ENCODE results near the gene CACNB2.

CACNB2 gene

DNA sequence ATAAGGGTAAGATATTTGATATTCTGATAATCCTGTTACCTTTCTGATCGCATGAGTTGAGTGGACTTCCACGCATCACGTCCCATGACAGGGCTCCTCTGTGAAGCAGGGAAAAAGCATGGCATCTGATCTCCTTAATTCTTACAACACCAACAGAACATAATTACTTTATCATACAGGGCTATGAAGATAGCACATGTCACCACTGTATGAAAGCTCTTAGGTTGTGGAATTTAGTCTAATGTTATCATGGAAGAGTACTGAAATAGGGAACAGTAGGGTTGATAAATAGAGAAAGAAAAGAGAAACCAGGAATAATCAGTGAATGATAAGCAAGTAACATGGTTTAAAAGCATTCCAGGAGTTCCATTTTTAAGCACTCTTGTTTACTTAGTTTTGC lies 212.0 kb downstream of the CACNB2 start:
- DNase-seq, result no peak

DNA sequence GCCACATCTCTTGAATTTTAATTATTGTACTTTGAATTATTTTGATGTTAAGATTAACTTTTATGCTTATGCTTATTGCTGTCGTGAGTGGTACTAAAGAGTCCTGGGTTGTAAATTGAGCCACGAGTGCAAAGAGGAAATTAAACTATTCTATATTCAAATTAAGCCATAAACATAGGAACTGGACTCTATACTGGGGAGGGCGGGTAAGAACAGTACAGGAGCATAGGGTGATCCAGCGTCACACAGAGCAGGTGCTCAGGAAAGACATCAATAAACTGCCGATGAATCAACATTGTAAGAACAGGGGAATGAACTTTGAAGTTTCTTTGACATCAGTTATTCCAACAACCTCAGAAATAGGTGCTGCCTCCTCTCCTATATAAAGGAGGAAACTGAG lies 219.6 kb downstream of the CACNB2 start:
- DNase-seq, result no peak

DNA sequence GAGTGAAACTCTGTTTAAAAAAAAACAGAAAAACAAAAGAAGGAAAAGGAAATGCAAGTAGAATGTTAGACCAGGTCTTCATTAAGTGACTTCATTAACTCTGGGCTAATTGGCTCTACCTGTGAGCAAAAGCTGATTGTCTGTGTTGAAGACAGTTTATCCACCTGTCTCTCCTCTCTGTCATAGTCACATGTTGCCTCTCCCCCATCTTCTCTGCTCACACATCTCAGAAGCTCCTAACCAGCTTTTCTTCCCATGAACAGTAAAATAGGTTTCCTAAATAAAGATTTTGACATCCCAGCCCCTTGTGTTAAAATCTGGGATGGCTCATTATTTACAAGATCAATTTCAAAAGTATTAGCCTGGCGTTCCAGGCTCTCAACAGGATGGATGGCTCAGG lies 222.7 kb downstream of the CACNB2 start:
- DNase-seq, result no peak

DNA sequence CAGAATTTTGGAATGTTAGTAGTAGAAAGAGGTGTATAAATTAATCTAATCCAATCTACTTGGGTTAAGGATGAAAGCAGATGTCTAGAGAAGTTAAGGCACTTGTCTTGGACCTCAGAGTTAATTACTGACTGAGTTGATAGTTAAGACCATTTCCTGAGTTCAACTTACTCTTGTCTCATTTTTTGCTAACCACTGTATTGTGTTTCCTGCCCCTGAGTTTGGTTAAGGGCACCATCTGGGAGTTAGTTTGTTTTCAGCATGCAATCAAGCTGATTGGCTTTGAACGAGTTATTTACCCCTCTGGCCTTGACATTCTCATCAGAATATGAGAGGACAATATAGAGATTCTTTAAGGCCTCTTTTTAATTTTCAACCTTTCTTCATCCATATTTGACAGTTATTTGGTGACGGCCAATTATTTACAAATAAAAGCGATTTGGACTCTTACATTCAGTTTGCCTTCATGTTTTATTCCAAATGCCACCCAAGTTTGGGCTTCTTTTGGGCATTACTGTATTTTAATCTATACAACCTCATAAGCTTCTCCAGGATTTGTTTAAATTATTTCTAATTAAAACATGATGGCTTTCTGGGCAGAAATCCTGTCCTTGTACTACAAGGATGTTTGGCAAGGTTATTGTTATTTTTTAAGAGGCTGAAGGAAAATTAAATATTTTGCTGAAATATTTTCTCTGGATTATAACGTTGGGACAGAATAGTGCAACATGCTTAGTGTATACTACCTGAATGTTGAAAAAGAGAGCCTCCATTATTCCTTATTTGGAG lies 225.0 kb downstream of the CACNB2 start:
- DNase-seq, result no peak

DNA sequence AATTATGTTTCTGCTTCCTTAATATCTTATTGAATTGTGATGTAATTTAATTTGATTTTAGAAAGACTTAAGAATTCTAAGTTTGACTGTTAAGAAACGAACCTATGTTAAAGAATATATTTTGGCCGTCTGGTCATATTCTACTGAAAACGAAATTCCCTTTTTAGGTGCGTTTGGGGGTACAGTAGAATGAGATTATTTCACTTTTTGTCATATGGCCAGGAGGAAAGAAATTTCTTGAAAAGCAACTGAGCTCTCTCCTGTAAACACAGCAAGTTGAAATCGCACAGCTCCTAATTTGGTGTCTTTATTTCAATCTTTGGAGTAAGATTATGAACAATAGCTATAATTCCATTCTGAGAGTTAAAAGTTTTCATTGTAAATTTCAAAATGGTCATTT lies 227.6 kb downstream of the CACNB2 start:
- DNase-seq, result no peak

DNA sequence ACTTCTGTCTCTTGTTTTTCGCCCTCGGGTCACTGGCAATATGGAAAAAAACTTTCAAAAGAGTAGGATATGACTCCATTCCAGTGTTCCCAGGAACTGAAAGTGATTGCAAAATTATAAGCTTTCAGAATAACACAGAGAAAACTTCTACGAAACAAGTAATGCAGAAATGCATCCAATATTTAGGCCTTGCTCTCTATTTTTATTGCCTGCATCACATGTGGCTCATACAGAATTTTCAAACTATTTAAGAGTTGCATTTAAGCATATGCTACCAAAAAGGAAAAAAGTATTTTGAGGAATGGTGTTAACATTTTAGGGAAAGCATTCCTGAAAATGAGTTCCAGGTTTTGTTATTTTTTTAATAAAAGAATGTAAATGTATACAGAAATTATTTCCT lies 228.0 kb downstream of the CACNB2 start:
- DNase-seq, result no peak

DNA sequence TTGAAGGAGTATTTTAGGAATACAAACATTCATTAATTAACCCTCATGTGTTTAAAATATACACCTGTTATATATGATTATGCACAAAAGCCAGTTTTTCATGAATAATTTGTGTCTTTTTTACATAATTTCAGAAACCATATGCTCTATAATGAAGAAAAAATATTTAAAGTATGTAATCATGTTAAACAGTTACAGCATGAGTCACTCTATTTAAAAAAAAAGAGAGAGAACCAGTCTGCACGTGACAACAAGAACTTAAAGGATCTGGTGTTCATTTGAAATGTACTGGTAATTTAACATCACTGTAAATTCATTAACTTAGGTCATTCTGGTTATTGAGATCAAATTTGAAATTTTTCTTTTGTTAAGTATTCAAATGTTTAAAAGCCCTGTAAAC lies 228.5 kb downstream of the CACNB2 start:
- DNase-seq, result no peak

DNA sequence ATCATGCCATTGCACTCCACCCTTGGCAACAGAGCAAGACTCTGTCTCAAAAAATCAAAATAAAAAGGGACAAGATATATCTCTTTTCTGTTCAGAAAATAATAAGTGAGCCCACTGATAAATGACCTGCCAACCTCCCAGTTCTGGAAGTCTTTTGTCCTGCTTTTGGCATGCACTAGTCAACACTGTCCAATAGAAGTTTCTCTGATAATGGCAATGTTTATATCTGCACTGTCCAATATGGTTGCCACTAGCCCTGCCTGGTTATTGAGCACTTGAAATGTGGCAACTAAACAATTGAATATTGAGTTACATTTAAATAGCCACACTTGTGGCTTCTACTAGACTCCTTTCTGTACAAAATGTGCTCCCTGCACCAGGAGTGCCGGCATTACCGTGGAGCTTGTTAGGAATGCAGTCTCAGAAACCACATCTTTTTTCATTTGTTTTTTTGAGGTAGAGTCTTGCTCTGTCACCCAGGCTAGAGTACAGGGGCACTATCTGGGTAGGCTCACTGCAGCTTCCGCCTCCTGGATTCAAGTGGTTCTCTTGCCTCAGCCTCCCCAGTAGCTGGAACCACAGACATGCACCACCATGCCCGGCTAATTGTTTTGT lies 229.7 kb downstream of the CACNB2 start:
- DNase-seq, result no peak

DNA sequence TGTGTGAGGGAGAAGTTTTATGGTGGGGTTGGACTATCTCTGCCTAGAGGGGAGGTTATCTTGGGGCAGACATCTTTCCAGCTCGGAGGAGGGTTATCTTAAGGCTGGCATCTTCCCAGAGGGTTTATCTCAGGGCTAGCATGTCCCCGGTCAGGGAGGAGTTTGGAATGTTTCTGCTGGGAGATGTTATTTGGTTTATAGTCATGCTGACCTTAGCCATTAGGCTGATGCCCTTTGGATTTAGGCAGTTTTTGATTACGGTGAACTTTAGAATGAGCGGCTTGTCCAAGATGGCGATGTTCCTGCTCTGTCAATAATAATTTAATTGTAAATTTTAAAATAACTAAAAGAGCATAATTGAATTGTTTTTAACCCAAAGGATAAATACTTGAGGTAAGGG lies 236.4 kb downstream of the CACNB2 start:
- DNase-seq, result no peak

DNA sequence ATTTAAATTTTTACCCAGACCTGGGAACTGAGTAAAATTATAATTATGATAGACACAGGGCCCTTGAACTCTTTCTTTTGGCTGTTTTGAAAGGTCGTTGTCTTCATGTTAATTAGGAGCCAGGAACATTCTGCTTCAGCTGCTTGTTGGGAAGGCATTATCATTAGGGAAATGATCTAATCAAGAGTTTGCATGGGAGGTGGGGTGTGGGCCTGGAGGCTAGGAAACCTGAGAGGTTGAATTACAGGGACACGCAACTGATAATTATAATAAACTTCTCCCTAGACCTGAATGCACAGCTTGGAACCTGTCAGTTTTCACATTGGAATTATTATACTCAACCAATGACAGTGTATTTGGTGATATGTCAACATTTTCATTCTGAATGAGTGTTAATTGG lies 237.7 kb downstream of the CACNB2 start:
- no peak for DNase-seq

DNA sequence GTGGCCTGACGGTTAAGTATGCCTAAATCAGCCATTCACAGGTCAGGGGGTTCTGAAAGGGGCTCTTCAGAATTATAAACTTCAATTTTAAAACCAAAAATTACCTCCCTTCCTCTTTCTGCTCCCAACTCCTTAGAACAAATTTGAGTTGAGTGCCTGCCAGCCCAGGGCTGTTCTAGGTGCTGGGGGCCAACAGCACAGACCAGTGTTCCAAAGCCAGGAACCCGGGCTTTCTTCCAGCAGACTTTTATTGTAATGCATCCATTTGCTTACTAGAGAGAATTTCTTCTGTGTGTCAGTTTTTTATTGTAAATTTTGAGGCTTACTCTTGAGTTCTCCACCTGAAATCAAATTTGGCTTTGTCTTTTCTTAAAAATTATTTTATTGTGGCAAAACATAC lies 238.5 kb downstream of the CACNB2 start:
- DNase-seq, result no peak

DNA sequence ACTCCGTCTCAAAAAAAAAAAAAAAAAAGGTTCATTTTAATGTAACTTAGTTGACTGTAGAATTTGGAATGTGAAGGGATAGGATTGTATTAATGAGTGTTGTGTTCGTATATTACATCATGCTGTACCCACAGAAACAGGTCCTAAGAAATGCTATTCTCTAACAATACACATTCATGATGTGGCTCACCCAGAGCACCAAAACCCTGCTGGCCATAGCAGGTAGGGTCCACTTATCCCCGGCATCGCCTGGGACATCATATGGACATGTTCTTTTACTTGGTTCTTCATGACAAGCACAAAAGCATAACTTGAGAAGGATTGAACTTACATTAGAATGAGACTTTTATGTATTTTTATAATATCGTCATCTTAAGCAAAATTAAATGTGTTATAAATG lies 241.5 kb downstream of the CACNB2 start:
- no peak for DNase-seq

DNA sequence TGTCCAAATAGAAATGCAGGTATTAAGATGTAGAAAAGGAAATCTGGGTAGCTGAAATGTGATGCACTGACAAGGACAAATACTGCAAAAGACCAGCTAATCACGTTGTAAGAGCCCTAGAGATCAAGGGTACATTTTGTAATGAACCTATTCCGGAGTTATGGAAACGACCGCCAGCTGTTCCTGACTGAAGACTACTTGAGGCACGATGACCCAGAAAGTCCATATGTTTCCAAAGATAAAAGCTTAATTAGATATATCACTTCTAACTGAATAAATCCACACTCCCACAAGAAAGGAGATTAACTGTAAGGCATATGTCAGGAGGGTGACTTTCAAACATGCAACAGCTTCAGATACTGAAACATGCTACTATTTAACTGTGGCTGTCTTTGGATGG lies 257.7 kb downstream of the CACNB2 start:
- no peak for DNase-seq

DNA sequence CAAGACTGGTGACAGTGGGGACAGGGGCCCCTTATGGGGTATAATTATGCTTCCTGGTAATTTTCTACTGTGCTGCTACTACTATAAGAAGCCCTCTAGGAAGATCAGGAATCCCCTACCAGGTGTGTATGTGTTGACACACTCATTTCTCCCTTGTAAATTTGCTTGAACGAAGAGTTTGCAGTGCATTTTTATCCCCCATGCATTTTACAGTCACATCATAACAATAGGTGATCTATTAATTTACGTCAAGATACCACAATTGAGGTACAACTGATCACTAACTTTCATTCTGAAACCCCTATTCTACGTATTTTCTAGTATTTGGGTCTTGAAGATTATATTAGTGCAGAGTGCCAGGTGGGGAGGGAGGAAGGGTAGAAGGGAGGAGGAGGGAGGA lies 258.9 kb downstream of the CACNB2 start:
- no peak for DNase-seq

DNA sequence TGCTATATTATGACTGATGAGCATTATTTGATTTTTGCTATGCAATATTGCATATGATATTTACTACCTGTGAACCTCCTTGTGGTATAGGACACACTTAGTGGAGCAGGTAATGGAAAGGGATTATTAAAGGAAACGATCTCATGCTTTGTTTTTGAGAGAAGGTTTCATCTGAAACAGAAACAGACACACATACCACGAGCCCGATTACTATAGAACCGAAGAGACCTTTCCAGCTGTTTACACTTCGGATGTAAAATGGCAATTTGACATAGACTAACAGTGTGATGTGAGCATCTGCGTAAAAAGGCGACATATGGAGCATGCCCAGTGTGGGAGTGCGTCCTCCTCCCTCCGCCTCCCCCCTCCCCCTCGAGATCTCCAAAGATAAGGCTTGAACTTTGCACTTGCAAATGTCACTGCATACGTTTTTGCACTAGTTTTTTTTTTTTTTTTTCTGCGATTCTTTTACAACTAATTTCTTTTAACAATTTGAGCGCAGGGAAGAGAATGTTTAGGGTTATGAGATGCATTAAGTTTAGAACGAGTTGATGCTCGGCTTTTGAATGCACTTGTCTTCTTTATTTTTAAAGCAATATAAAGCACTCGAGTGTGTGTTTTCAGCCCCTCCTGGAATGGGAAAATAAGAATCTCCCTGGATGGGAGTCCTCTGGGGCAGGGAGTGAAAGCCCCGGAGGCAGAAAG lies 260.1 kb downstream of the CACNB2 start:
- no peak for DNase-seq

DNA sequence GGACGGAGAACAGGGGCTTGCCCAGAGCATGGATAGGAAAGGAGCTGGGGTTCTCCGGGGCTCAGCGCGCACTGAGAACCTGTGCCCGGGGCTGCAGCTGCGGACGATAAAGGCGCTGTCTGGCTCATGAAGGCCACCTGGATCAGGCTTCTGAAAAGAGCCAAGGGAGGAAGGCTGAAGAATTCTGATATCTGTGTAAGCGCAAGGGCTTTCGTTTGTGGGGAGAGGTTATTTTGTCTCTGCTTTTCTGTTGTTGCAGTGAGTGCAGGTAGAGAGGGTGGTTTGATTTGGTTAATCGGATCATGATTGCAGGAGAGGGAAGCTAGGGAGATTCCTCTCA lies 260.7 kb downstream of the CACNB2 start:
- no peak for DNase-seq

DNA sequence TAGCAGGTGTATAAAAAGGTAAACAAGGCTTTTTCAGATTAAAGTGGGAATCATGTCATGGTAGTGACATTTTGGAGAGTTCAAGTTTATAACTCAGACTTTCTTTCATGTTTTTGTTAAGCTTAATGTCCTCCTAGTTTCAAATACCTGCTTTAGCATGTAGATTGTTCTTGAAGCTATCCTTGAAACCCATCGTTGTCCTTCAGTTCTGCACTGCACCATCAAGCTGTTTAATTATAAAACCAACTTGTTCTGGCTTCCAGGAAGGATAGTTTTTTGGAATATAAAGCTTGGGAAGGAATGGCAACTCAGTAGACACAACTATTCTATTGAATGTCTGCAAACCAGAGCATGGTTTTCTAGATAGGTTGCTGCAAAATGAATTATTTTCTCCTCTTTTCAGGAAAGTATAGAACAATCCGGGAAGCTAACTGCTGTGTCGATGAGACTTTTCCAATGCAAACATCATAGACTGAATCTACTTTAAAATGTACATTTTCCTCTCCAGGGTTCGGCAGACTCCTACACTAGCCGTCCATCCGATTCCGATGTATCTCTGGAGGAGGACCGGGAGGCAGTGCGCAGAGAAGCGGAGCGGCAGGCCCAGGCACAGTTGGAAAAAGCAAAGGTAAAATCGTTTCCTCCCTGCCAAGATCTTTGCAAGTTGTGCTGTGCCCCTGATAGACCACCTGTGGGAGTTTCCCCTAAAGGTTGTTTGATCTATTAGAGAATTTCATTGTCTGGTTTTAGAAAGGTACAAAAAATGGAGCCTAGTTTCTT lies 261.4 kb downstream of the CACNB2 start:
- DNase-seq, result no peak

DNA sequence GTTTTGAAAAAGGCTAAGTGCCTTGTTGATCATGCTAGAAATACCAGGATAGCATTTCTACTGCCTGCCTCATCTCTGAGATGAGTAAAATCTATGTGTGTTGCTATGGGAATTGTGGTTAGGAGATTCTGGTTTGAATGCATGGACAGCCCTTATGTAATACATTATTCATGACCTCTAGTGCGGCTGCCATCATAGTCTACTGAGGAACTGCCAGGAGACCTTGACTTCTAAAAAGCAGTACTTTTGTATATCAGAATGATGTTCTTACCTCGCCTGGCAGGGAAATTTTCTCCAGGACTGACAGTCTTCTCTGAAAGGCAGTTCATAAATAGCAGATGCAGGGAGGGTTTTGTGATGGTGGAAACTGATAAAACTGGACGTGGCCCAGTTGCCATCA lies 262.6 kb downstream of the CACNB2 start:
- DNase-seq, result no peak

DNA sequence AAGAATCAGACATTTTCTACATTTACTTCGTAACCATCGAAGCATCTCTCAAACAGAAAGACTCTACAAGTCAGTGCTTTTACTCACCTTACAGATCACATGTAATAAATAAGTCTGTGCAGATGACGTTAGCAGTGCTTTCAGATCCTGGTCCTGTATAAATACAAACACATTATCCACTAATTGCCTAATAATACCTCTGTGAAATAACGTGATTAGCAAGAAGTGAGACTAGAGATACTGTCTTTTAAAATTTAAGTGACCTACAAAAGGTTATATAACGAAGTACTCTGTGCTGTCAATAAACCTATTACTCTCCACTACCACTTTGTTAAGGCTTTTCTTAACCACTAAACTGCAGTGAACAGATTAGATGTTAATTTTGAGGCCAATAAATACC lies 264.3 kb downstream of the CACNB2 start:
- no peak for DNase-seq

DNA sequence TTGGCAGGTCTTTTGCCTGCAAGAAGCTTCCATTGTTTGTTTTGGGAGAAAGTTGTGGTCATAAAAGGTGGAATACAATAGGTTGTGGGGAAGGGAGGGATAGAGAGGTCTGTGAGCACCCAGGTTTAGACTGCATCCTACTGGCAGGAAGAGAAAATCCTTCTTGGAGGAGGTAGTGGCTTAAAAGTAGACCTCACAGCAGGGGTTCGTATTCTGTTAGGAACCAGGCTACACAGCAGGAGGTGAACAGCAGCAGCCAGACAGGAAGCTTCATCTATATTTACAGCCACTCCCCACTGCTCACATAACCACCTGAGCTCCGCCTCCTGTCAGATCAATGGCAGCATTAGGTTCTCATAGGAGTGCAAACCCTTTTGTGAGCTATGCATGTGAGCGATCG lies 265.9 kb downstream of the CACNB2 start:
- no peak for DNase-seq

DNA sequence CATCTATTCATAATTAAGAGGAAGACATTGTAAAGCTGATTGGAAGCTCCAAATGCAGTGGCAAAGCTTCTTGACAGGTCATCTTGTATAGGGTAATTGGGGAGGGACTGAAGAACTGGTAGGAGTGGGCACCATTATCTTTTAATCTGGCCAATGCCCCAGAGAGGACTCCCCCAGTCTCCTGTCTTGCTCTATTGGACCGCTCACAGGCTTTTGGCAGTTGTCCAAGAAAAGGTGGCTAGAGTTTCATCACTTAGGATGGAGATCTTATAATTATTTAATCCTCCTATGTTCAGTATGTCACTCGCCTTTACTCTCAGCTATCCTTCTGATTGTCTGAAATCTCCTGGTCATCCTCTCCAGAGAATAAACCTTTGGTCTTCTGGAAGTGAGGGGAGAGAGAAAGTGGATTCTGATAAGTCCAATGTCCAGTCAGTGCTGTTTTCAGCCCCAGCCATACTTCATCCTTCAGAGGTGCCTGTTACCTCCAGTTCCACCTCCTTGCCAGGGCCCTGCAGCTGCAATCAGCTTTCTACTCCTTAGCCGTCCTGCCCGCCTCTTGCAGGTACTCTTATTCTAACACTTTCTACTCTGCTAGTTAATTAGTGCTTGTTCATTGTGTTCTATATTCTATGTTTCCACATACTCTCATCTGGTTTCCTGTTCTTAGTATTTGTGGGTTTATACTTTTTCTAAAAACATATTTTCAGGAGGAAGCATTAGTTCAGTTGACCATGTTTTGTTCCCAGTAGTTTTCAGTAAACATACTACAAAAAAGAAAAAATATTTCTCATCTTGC lies 269.6 kb downstream of the CACNB2 start:
- no peak for DNase-seq

DNA sequence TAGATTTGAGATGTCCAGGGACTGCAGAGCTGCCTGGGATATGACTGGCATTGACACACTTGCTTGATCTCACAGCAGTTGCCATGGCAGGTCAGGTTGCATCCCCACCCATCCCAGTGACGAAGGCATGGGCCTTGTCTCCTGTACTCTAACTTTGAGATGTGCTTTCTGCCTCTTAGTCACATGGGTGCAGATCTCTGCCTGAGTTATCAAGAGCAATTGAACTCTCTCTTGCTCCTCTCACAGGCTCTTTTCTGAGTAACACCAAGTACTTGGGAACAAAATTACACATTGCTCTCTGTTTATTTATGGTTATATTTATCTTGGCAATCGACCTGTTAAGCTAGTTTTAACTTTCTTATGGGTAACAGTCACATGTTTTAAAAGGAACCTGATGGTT lies 273.8 kb downstream of the CACNB2 start:
- no peak for DNase-seq

Data from DMS153 (cell line).